ENCODE measurements around the gene NRIP2. TPM values are rescaled to one million over a fixed set of nuclear protein-coding genes. Genes with fewer than 3 reads are reported as not detected.

NRIP2 gene
- total and polyA plus RNA-seq, 5 donors from 2014 or later, result 0.77 to 1.2 (median 1.0) TPM; not detected in 1

DNA sequence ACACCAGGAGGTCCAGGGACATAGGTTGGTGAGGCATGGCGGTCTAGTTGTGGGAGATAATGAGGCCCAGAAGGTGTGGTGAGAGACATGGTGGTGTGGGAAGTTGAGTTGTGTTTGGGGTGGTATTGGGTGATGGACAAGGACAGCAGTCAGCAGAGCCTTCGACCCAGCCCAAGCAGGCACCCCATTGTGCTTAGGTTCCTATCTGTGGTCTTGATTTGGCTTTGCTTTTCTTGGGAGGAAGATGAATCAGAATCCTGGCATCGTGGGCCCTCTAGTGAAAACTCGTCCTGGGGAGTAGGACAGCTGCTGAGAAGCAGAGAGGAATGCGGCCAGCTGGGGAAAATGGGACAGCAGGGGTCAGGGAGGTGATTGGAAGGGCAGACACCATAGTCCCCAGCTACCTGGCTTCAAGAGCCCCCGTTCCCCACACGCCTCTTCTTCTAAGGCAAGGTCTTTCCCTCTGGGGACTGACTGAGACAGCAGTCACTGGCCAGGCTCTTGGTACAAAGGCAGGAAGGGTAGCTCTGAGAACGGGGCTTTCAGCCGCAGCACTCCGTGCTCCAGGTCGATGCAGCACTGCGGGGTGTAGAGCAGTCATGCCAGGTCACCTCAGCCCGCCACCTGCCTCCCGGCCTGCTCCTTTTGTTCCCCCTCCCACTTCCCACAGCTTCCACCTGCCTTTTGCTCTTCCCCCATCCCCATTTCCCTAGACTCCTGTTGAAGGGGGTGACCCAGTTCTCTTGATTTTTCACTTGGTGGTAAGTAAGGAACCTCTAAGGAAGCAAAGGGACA is 7.9 kb downstream of the NRIP2 start:
- Mint-ChIP-seq H3K4me3 (no peak overlapping the region), H3K27ac (peak overlapping the region in 1 of 3 donors; percentile 41)
- H3K27me3 ChIP-seq (ENCODE audit: control insufficient read depth, insufficient read depth, low read length), result no peaks in the 10 kb centered on the region

DNA sequence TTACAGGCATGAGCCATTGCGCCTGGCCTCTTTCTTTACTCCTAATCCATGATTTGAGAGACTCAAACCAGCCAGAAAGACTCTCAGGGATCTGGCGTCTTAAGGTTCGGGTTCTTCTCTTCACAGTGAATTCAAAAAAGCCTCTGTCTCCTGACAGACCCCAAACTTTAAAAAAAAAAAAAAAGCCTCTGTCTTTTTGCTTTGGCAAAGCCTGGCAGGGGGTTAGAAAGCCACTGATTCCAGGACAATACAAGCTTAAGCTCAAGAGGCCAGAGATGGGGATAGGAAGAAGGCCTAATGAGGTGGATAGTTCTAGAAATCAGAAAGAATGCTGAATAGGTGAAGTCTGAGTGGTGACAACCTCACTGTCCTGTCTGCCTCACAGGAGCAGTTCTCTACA is 8.8 kb downstream of the NRIP2 start:
- no peak overlapping the region for H3K4me3 ChIP-seq (ENCODE audit: low read depth, low read length)
- ATAC-seq (ENCODE audit: low read depth in 2 of 2) (no peak), DNase-seq (no peak)
- no peaks in the 10 kb centered on the region for H3K9me3 ChIP-seq (ENCODE audit: control insufficient read depth in 2 of 2, low read length in 2 of 2)
- no peaks in the 10 kb centered on the region for H3K9me3 Mint-ChIP-seq
- peak overlapping the region in 1 of 3 donors; percentile 41 for H3K27ac Mint-ChIP-seq
- H3K27me3 Mint-ChIP-seq, result no peaks in the 10 kb centered on the region
- H3K36me3 Mint-ChIP-seq, result peaks cover 60% of the 10 kb centered on the region
- no peaks in the 10 kb centered on the region for H3K4me1 ChIP-seq (ENCODE audit: control insufficient read depth, insufficient read depth, low read length, poor library complexity, severe bottlenecking)
- peaks cover 0 to 8% (median 3%) of the 10 kb centered on the region in 4 donors for H3K4me1 Mint-ChIP-seq
- H3K36me3 ChIP-seq (ENCODE audit: control insufficient read depth, insufficient read depth, low read length), result peaks cover 74% of the 10 kb centered on the region
- H3K27ac ChIP-seq (ENCODE audit: insufficient read depth, low read length, poor library complexity, severe bottlenecking), result no peak overlapping the region
- H3K4me3 Mint-ChIP-seq, result no peak overlapping the region
- no peaks in the 10 kb centered on the region for H3K27me3 ChIP-seq (ENCODE audit: control insufficient read depth, insufficient read depth, low read length)

More for the DNA sequence above, 7.9 kb downstream of the NRIP2 start:
- H3K9me3 ChIP-seq (ENCODE audit: control insufficient read depth in 2 of 2, low read length in 2 of 2), result no peaks in the 10 kb centered on the region
- Mint-ChIP-seq H3K36me3 (peaks cover 61% of the 10 kb centered on the region), H3K27me3 (no peaks in the 10 kb centered on the region), H3K4me1 (peaks cover 0 to 12% (median 3%) of the 10 kb centered on the region in 4 donors), H3K9me3 (no peaks in the 10 kb centered on the region)
- H3K36me3 ChIP-seq (ENCODE audit: control insufficient read depth, insufficient read depth, low read length), result peaks cover 68% of the 10 kb centered on the region
- no peak overlapping the region for H3K27ac ChIP-seq (ENCODE audit: insufficient read depth, low read length, poor library complexity, severe bottlenecking)
- ATAC-seq (ENCODE audit: low read depth in 2 of 2), result no peak
- no peaks in the 10 kb centered on the region for H3K4me1 ChIP-seq (ENCODE audit: control insufficient read depth, insufficient read depth, low read length, poor library complexity, severe bottlenecking)
- H3K4me3 ChIP-seq (ENCODE audit: low read depth, low read length), result no peak overlapping the region
- DNase-seq, result no peak

DNA sequence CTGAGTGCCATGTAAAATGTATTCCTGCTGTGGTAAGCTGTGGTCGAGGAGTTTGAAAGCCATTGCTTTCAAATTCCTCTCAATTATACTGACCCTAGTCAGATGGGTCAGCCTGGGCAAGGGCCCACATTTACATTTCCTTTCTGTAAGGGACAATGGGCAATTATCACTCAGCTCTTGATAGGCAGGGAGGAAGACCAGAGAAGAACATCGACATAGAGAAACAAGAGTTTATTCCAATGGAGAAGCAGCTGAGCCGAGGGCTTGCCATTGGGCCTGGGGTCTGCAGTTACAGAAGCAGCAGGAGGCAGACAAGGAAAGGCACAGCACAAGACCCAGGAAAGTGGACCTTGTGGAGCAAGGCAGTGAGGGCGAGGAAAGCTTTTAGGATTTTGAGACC is 9.7 kb downstream of the NRIP2 start:
- no peak overlapping the region for H3K4me3 Mint-ChIP-seq
- H3K27ac Mint-ChIP-seq, result peak overlapping the region; percentile 66 to 91 (median 74)
- Histone ChIP-seq H3K36me3 (ENCODE audit: control insufficient read depth, insufficient read depth, low read length) (peaks cover 80% of the 10 kb centered on the region), H3K27me3 (ENCODE audit: control insufficient read depth, insufficient read depth, low read length) (no peaks in the 10 kb centered on the region), H3K9me3 (ENCODE audit: control insufficient read depth in 2 of 2, low read length in 2 of 2) (no peaks in the 10 kb centered on the region), H3K27ac (ENCODE audit: insufficient read depth, low read length, poor library complexity, severe bottlenecking) (no peak overlapping the region), H3K4me1 (ENCODE audit: control insufficient read depth, insufficient read depth, low read length, poor library complexity, severe bottlenecking) (no peaks in the 10 kb centered on the region), H3K4me3 (ENCODE audit: low read depth, low read length) (no peak overlapping the region)
- H3K27me3 Mint-ChIP-seq, result no peaks in the 10 kb centered on the region
- DNase-seq, result no peak
- ATAC-seq (ENCODE audit: low read depth in 2 of 2), result no peak
- peaks cover 0 to 10% (median 3%) of the 10 kb centered on the region in 4 donors for H3K4me1 Mint-ChIP-seq
- H3K9me3 Mint-ChIP-seq, result no peaks in the 10 kb centered on the region
- H3K36me3 Mint-ChIP-seq, result peaks cover 57% of the 10 kb centered on the region

DNA sequence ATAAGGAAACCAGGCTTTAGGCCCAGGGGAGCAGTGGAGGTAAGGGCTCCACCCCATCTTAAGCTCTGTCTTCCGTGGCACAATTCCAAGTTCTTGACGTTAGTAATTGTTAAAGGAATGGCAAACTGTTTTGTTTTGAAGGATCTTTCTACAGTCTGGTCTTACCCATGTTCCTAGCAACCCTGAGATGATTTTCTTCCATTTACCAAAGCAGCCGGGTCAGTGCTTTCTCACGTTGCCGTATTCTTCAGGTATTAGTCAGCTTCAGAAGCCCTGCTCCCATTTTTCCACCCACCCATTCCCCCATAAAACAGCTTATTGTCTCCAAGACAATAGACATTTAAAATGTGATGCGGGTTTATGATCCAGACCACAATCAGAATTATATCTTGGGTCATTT is 10.3 kb downstream of the NRIP2 start:
- Mint-ChIP-seq H3K4me1 (peaks cover 0 to 10% (median 6%) of the 10 kb centered on the region in 4 donors), H3K4me3 (no peak overlapping the region), H3K36me3 (peaks cover 58% of the 10 kb centered on the region), H3K27ac (peak overlapping the region in 1 of 3 donors; percentile 74), H3K9me3 (no peaks in the 10 kb centered on the region), H3K27me3 (no peaks in the 10 kb centered on the region)
- no peak overlapping the region for H3K4me3 ChIP-seq (ENCODE audit: low read depth, low read length)
- peaks cover 85% of the 10 kb centered on the region for H3K36me3 ChIP-seq (ENCODE audit: control insufficient read depth, insufficient read depth, low read length)
- DNase-seq (no peak), ATAC-seq (ENCODE audit: low read depth in 2 of 2) (no peak)
- H3K27me3 ChIP-seq (ENCODE audit: control insufficient read depth, insufficient read depth, low read length), result no peaks in the 10 kb centered on the region
- H3K27ac ChIP-seq (ENCODE audit: insufficient read depth, low read length, poor library complexity, severe bottlenecking), result no peak overlapping the region
- H3K9me3 ChIP-seq (ENCODE audit: control insufficient read depth in 2 of 2, low read length in 2 of 2), result no peaks in the 10 kb centered on the region
- H3K4me1 ChIP-seq (ENCODE audit: control insufficient read depth, insufficient read depth, low read length, poor library complexity, severe bottlenecking), result no peaks in the 10 kb centered on the region

DNA sequence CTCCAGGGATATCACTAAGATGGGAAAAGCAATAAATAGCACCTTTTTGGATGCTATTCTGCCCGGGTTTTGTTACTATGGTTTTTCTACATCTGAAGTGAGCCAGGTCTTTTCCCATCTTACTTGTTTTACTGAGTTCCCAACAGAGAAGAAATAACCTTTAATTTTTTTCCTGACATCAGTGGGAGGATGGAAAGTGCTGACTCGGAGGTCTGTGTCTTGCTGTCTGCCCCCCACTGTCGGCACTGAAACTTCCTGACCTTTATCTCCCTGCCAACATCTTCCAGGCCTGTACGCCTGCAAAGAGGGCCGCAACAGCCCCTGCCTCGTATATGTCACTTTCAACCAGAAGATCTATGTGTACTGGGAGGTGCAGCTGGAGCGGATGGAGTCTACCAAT is 11.4 kb downstream of the NRIP2 start:
- H3K36me3 ChIP-seq (ENCODE audit: control insufficient read depth, insufficient read depth, low read length), result peaks cover 88% of the 10 kb centered on the region
- H3K27me3 Mint-ChIP-seq, result no peaks in the 10 kb centered on the region
- no peaks in the 10 kb centered on the region for H3K4me1 ChIP-seq (ENCODE audit: control insufficient read depth, insufficient read depth, low read length, poor library complexity, severe bottlenecking)
- no peaks in the 10 kb centered on the region for H3K9me3 ChIP-seq (ENCODE audit: control insufficient read depth in 2 of 2, low read length in 2 of 2)
- peaks cover 53% of the 10 kb centered on the region for H3K36me3 Mint-ChIP-seq
- H3K27me3 ChIP-seq (ENCODE audit: control insufficient read depth, insufficient read depth, low read length), result no peaks in the 10 kb centered on the region
- no peak overlapping the region for H3K4me3 ChIP-seq (ENCODE audit: low read depth, low read length)
- ATAC-seq (ENCODE audit: low read depth in 2 of 2), result no peak
- peaks cover 0 to 10% (median 3%) of the 10 kb centered on the region in 4 donors for H3K4me1 Mint-ChIP-seq
- no peak overlapping the region for H3K27ac Mint-ChIP-seq
- H3K9me3 Mint-ChIP-seq, result no peaks in the 10 kb centered on the region
- no peak overlapping the region for H3K4me3 Mint-ChIP-seq
- no peak overlapping the region for H3K27ac ChIP-seq (ENCODE audit: insufficient read depth, low read length, poor library complexity, severe bottlenecking)
- DNase-seq, result no peak

DNA sequence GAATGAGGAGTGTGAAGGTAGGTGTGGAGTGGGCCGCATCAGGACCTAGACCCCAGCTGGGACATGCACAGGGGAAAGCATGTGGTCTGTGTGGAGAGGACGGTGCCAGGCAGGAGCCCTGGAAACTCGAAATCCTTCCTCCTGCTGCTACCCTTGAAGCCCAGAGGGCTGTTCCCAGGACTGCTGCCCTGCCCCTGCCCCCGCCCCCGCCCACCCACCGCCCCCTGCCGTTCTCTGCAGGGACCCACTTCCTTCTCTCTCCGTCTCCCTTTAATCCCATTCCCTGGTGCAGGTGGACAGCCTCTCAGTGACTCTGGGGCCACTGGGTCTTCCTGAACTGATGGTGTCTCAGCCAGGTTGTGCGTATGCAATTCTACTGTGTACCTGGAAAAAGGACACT is 14.4 kb downstream of the NRIP2 start:
- H3K27me3 Mint-ChIP-seq, result no peaks in the 10 kb centered on the region
- Histone ChIP-seq H3K4me3 (ENCODE audit: low read depth, low read length) (no peak overlapping the region), H3K27ac (ENCODE audit: insufficient read depth, low read length, poor library complexity, severe bottlenecking) (no peak overlapping the region), H3K4me1 (ENCODE audit: control insufficient read depth, insufficient read depth, low read length, poor library complexity, severe bottlenecking) (no peaks in the 10 kb centered on the region), H3K27me3 (ENCODE audit: control insufficient read depth, insufficient read depth, low read length) (no peaks in the 10 kb centered on the region), H3K36me3 (ENCODE audit: control insufficient read depth, insufficient read depth, low read length) (peaks cover 78% of the 10 kb centered on the region), H3K9me3 (ENCODE audit: control insufficient read depth in 2 of 2, low read length in 2 of 2) (no peaks in the 10 kb centered on the region)
- H3K36me3 Mint-ChIP-seq, result peaks cover 47% of the 10 kb centered on the region
- H3K9me3 Mint-ChIP-seq, result no peaks in the 10 kb centered on the region
- no peak for ATAC-seq (ENCODE audit: low read depth in 2 of 2)
- no peak overlapping the region for H3K27ac Mint-ChIP-seq
- no peak for DNase-seq
- peaks cover 0 to 18% (median 6%) of the 10 kb centered on the region in 4 donors for H3K4me1 Mint-ChIP-seq
- peak overlapping the region in 1 of 4 donors; percentile 56 for H3K4me3 Mint-ChIP-seq

DNA sequence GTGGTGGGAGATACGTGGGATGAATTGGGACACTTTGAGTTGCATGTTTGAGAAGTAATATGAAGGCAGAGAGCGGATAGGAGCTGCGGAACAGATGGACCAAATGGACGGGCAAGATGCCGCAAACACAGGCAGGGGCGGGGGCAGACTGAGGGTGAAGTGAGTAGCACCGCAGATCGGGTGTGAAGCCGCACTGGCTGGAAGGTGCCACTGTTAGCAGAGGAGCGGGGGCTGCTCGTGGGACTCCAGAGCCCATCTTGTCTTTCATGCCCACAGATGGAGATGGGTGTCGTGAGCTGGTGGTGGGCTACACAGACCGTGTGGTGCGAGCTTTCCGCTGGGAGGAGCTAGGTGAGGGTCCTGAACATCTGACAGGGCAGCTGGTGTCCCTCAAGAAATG is 15.0 kb downstream of the NRIP2 start:
- no peaks in the 10 kb centered on the region for H3K27me3 Mint-ChIP-seq
- Histone ChIP-seq H3K36me3 (ENCODE audit: control insufficient read depth, insufficient read depth, low read length) (peaks cover 73% of the 10 kb centered on the region), H3K4me3 (ENCODE audit: low read depth, low read length) (no peak overlapping the region), H3K4me1 (ENCODE audit: control insufficient read depth, insufficient read depth, low read length, poor library complexity, severe bottlenecking) (no peaks in the 10 kb centered on the region), H3K27ac (ENCODE audit: insufficient read depth, low read length, poor library complexity, severe bottlenecking) (no peak overlapping the region), H3K27me3 (ENCODE audit: control insufficient read depth, insufficient read depth, low read length) (no peaks in the 10 kb centered on the region), H3K9me3 (ENCODE audit: control insufficient read depth in 2 of 2, low read length in 2 of 2) (no peaks in the 10 kb centered on the region)
- DNase-seq (no peak), ATAC-seq (ENCODE audit: low read depth in 2 of 2) (no peak)
- peaks cover 0 to 23% (median 6%) of the 10 kb centered on the region in 4 donors for H3K4me1 Mint-ChIP-seq
- H3K9me3 Mint-ChIP-seq, result no peaks in the 10 kb centered on the region
- H3K27ac Mint-ChIP-seq, result no peak overlapping the region
- H3K4me3 Mint-ChIP-seq, result no peak overlapping the region
- peaks cover 41% of the 10 kb centered on the region for H3K36me3 Mint-ChIP-seq
